CD8-positive, alpha-beta memory T cell (primary cell): Measurements from ENCODE around the gene TRAF2. TPM values are rescaled to one million over a fixed set of nuclear protein-coding genes. Genes with fewer than 3 reads are reported as not detected.
A peak's percentile ranks its signal among the peaks of the same experiment; 100 is the strongest.

ENCODE experiments used
- CTCF ChIA-PET: fragments of 350-600 bp; sonication (Branson Sonifier 250); formaldehyde crosslinking; loops from one replicate; lab custom pipeline; 2021; ENCODE audit warnings: antibody characterized with exemption; lab: Charles Lee
- POLR2A ChIA-PET: fragments of 350-600 bp; sonication (Branson Sonifier 250); formaldehyde crosslinking; loops from one replicate; lab custom pipeline; 2021; ENCODE audit warnings: antibody characterized with exemption; lab: Charles Lee
- DNase-seq, 5 donors: peaks; one replicate each; pipeline versions ENCODE4 v3.0.0 to v3.0.0-alpha.2; 2020 to 2022; ENCODE audit warnings: mixed read lengths in 1 of 5
- H3K27ac ChIP-seq: one replicate; pipeline ENCODE4 v1.7.0; 2013; ENCODE audit warnings: low read depth, mild to moderate bottlenecking, low read length, moderate library complexity
- H3K27me3 ChIP-seq: 2 replicates; pipeline ENCODE4 v1.7.0; 2013; ENCODE audit warnings: low read length, mild to moderate bottlenecking; ENCODE audit not compliant: insufficient read depth, poor library complexity, severe bottlenecking
- H3K36me3 ChIP-seq: 2 replicates; pipeline ENCODE4 v1.7.0; 2013; ENCODE audit warnings: mild to moderate bottlenecking, low read length, moderate library complexity; ENCODE audit not compliant: insufficient read depth
- H3K4me1 ChIP-seq: 2 replicates; pipeline ENCODE4 v1.7.0; 2013; ENCODE audit warnings: mild to moderate bottlenecking, low read length, moderate library complexity; ENCODE audit not compliant: insufficient read depth
- H3K4me3 ChIP-seq: 2 replicates; pipeline ENCODE4 v1.7.0; 2013; ENCODE audit warnings: mild to moderate bottlenecking, low read length
- H3K9me3 ChIP-seq: 2 replicates; pipeline ENCODE4 v1.7.0; 2013; ENCODE audit warnings: mild to moderate bottlenecking, low read length
- H3K27ac Mint-ChIP-seq, 8 donors: one replicate each; pipeline ENCODE4 v1.8.0; 2020 to 2021; ENCODE audit warnings: mixed read lengths in 8 of 8, mild to moderate bottlenecking in 6 of 8, inconsistent platforms in 3 of 8, moderate library complexity in 3 of 8
- H3K27me3 Mint-ChIP-seq, 2 donors: one replicate each; pipeline ENCODE4 v1.8.0; 2020 to 2021; ENCODE audit warnings: mixed read lengths in 2 of 2, mild to moderate bottlenecking in 1 of 2, moderate library complexity in 1 of 2
- H3K36me3 Mint-ChIP-seq, 3 donors: one replicate each; pipeline ENCODE4 v1.8.0; 2020 to 2021; ENCODE audit warnings: mixed read lengths in 3 of 3, inconsistent platforms in 1 of 3, mild to moderate bottlenecking in 1 of 3
- H3K4me1 Mint-ChIP-seq, 3 donors: one replicate each; pipeline ENCODE4 v1.8.0; 2020 to 2021; ENCODE audit warnings: mixed read lengths in 3 of 3, inconsistent platforms in 1 of 3, mild to moderate bottlenecking in 1 of 3
- H3K4me3 Mint-ChIP-seq, 7 donors: one replicate each; pipeline ENCODE4 v1.8.0; 2020 to 2021; ENCODE audit warnings: mixed read lengths in 7 of 7, mild to moderate bottlenecking in 6 of 7, moderate library complexity in 4 of 7, inconsistent platforms in 2 of 7
- H3K9me3 Mint-ChIP-seq, 5 donors: one replicate each; pipeline ENCODE4 v1.8.0; 2020 to 2022; ENCODE audit warnings: mixed read lengths in 5 of 5, mild to moderate bottlenecking in 3 of 5, moderate library complexity in 2 of 5, inconsistent platforms in 1 of 5
- polyA plus RNA-seq: library from polyadenylated mRNA; unstranded; fragments of 300-500 nt; fragmentation: Illumina TruSeq; gene quantifications from one replicate; pipeline ENCODE4 v1.2.3, GENCODE V29; 2021
- total RNA-seq, 2 experiments: library from RNA; stranded (reverse); gene quantifications; one replicate each; pipeline ENCODE4 v1.2.3, GENCODE V29; 2021

TRAF2 gene
- total and polyA plus RNA-seq, 3 experiments from 2014 or later, result 23.1 to 60.5 (median 53.2) TPM

DNA sequence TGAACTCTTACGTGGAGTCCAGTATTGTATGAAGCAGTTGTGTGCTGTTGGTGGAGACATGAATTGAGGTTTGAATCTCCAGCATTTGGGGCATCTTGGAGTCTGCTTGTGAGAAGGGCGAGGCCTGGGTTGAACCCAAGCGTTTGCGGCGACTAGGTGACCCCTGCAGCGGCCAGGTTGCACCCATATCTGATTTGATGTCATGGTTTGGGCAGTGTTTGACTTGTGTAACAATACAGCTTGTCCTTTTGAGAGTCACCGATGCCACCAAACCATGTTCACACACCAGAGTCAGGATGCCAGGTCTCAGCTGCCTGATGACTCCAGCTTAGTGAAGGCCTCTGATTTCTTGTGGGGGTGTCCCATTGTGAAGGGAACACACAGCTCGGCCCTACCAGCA lies 2.1 kb downstream of the TRAF2 start:
- ChIA-PET CTCF (interaction anchor here (1.1 to 3.8 kb wide), 2 partner anchors 10 to 46 kb away, joined by 3 to 18 read pairs; partner anchors contain the start of gene AJM1), POLR2A (no interaction called here)
- no peaks in the 10 kb centered on the region for H3K27me3 Mint-ChIP-seq
- H3K36me3 Mint-ChIP-seq, result peaks cover 0 to 24% (median 0%) of the 10 kb centered on the region in 3 donors
- peak overlapping the region in 6 of 8 donors; percentile 38 to 68 (median 58) for H3K27ac Mint-ChIP-seq
- H3K9me3 ChIP-seq, result no peaks in the 10 kb centered on the region
- peaks cover 14 to 57% (median 14%) of the 10 kb centered on the region in 3 donors for H3K4me1 Mint-ChIP-seq
- no peaks in the 10 kb centered on the region for H3K36me3 ChIP-seq
- DNase-seq, result no peak
- no peaks in the 10 kb centered on the region for H3K27me3 ChIP-seq
- peak overlapping the region in 2 of 7 donors; percentile 19 to 62 for H3K4me3 Mint-ChIP-seq
- H3K9me3 Mint-ChIP-seq, result no peaks in the 10 kb centered on the region
- no peak overlapping the region for H3K4me3 ChIP-seq
- peaks cover 19% of the 10 kb centered on the region for H3K4me1 ChIP-seq
- H3K27ac ChIP-seq, result no peak overlapping the region

GRCh38 chr9:136889858-136890257 lies 3.5 kb downstream of the TRAF2 start:
- POLR2A ChIA-PET, result no interaction called here
- H3K27ac ChIP-seq, result no peak overlapping the region
- H3K36me3 ChIP-seq, result no peaks in the 10 kb centered on the region
- no peak for DNase-seq
- CTCF ChIA-PET, result interaction anchor here (0.6 kb wide), 1 partner anchor 73 kb away, joined by 4 read pairs; no protein-coding TSS in a partner anchor
- Mint-ChIP-seq H3K9me3 (no peaks in the 10 kb centered on the region), H3K27ac (no peak overlapping the region), H3K4me3 (peak overlapping the region in 1 of 7 donors; percentile 56), H3K27me3 (no peaks in the 10 kb centered on the region), H3K4me1 (peaks cover 18 to 61% (median 22%) of the 10 kb centered on the region in 3 donors), H3K36me3 (peaks cover 0 to 33% (median 0%) of the 10 kb centered on the region in 3 donors)
- peaks cover 17% of the 10 kb centered on the region for H3K4me1 ChIP-seq
- H3K9me3 ChIP-seq, result no peaks in the 10 kb centered on the region
- no peaks in the 10 kb centered on the region for H3K27me3 ChIP-seq
- no peak overlapping the region for H3K4me3 ChIP-seq

GRCh38 chr9:136890661-136891060 lies 4.3 kb downstream of the TRAF2 start:
- POLR2A ChIA-PET, result no interaction called here
- Mint-ChIP-seq H3K4me1 (peaks cover 18 to 60% (median 22%) of the 10 kb centered on the region in 3 donors), H3K4me3 (peak overlapping the region in 1 of 7 donors; percentile 56), H3K27ac (no peak overlapping the region), H3K9me3 (no peaks in the 10 kb centered on the region), H3K36me3 (peaks cover 0 to 36% (median 0%) of the 10 kb centered on the region in 3 donors), H3K27me3 (no peaks in the 10 kb centered on the region)
- H3K9me3 ChIP-seq, result no peaks in the 10 kb centered on the region
- peaks cover 9% of the 10 kb centered on the region for H3K4me1 ChIP-seq
- no peaks in the 10 kb centered on the region for H3K36me3 ChIP-seq
- H3K27ac ChIP-seq, result no peak overlapping the region
- DNase-seq, result no peak
- CTCF ChIA-PET, result interaction anchor here (0.6 to 1.5 kb wide), 2 partner anchors 74 to 145 kb away, joined by 3 to 4 read pairs; no protein-coding TSS in a partner anchor
- H3K27me3 ChIP-seq, result no peaks in the 10 kb centered on the region
- no peak overlapping the region for H3K4me3 ChIP-seq

DNA sequence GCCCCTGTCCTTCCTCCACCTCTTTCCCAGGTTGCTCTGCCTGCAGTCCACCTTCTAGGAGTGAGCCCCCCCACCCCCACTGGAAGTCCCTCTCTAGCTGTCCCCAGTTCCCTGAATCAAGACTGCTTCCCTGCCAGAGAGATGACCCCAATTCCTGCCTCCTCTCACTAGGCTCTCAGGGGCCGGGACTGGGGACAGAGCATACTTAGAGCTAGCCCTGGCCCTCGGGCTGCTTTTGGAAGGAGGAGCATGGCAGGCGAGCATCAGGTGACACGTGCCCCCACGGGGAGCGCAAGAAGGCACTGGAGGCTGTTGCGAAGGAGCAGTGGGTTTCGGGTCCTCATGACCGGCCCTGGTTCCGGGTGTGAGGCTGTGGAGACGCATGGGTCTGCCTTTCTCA lies 9.7 kb downstream of the TRAF2 start:
- POLR2A ChIA-PET, result no interaction called here
- no peaks in the 10 kb centered on the region for H3K4me1 ChIP-seq
- H3K36me3 ChIP-seq, result peaks cover 9% of the 10 kb centered on the region
- H3K9me3 ChIP-seq, result no peaks in the 10 kb centered on the region
- H3K27ac Mint-ChIP-seq, result peak overlapping the region in 3 of 8 donors; percentile 23 to 91 (median 29)
- no peak overlapping the region for H3K4me3 ChIP-seq
- CTCF ChIA-PET, result interaction anchor here (0.7 to 1.1 kb wide), 3 partner anchors 8 to 139 kb away, joined by 3 to 4 read pairs (median 3); partner anchors contain the start of gene AJM1
- H3K27ac ChIP-seq, result no peak overlapping the region
- no peaks in the 10 kb centered on the region for H3K9me3 Mint-ChIP-seq
- DNase-seq, result no peak
- H3K36me3 Mint-ChIP-seq, result peaks cover 0 to 46% (median 2%) of the 10 kb centered on the region in 3 donors
- no peak overlapping the region for H3K4me3 Mint-ChIP-seq
- no peaks in the 10 kb centered on the region for H3K27me3 ChIP-seq
- H3K27me3 Mint-ChIP-seq, result no peaks in the 10 kb centered on the region
- peaks cover 12 to 46% (median 21%) of the 10 kb centered on the region in 3 donors for H3K4me1 Mint-ChIP-seq

GRCh38 chr9:136898483-136899100 lies 12.3 kb downstream of the TRAF2 start:
- no peaks in the 10 kb centered on the region for H3K27me3 ChIP-seq
- Mint-ChIP-seq H3K36me3 (peaks cover 0 to 46% (median 2%) of the 10 kb centered on the region in 3 donors), H3K4me3 (no peak overlapping the region), H3K27ac (peak overlapping the region in 5 of 8 donors; percentile 17 to 87 (median 48)), H3K27me3 (no peaks in the 10 kb centered on the region), H3K9me3 (no peaks in the 10 kb centered on the region), H3K4me1 (peaks cover 38 to 55% (median 39%) of the 10 kb centered on the region in 3 donors)
- H3K9me3 ChIP-seq, result no peaks in the 10 kb centered on the region
- H3K36me3 ChIP-seq, result peaks cover 16% of the 10 kb centered on the region
- H3K4me1 ChIP-seq, result peaks cover 24% of the 10 kb centered on the region
- ChIA-PET CTCF (interaction anchor here (0.7 to 1.3 kb wide), 3 partner anchors 10 to 56 kb away, joined by 3 read pairs; no protein-coding TSS in a partner anchor), POLR2A (no interaction called here)
- H3K27ac ChIP-seq, result no peak overlapping the region
- no peak overlapping the region for H3K4me3 ChIP-seq
- no peak for DNase-seq

DNA sequence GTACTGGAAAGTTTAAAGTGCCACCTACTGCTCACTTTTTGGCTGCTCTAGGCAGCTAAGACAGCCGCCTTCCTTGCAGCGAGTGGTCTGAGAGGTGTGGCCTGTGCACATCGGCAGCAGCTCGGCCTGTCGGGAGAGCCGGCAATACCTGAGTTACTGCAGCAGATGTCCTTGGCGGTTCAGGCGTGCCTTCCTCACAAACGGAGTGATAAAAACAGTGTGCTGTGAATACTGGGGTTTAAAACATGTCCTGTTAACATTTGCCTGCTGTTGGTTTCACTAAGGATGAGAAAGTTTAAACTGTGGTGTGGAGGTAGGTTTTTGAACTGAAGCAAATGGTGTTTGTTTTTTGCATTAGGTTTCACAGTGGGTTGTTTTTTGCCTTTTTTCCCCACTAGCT lies 12.9 kb downstream of the TRAF2 start:
- peaks cover 16% of the 10 kb centered on the region for H3K36me3 ChIP-seq

GRCh38 chr9:136900556-136900955 lies 14.2 kb downstream of the TRAF2 start:
- H3K4me1 ChIP-seq, result peaks cover 34% of the 10 kb centered on the region
- H3K4me3 Mint-ChIP-seq, result peak overlapping the region in 2 of 7 donors; percentile 8 to 33

More for the DNA sequence above, 12.9 kb downstream of the TRAF2 start:
- peaks cover 30% of the 10 kb centered on the region for H3K4me1 ChIP-seq
- H3K9me3 ChIP-seq, result no peaks in the 10 kb centered on the region
- DNase-seq, result no peak
- H3K27me3 Mint-ChIP-seq, result no peaks in the 10 kb centered on the region
- H3K4me1 Mint-ChIP-seq, result peaks cover 38 to 57% (median 41%) of the 10 kb centered on the region in 3 donors
- H3K4me3 ChIP-seq, result no peak overlapping the region
- H3K27ac ChIP-seq, result no peak overlapping the region
- ChIA-PET CTCF (interaction anchor here (1.3 kb wide), 1 partner anchor 51 kb away, joined by 3 read pairs; no protein-coding TSS in a partner anchor), POLR2A (no interaction called here)
- peaks cover 0 to 44% (median 2%) of the 10 kb centered on the region in 3 donors for H3K36me3 Mint-ChIP-seq
- peak overlapping the region in 6 of 8 donors; percentile 50 to 99 (median 74) for H3K27ac Mint-ChIP-seq
- H3K9me3 Mint-ChIP-seq, result no peaks in the 10 kb centered on the region
- no peaks in the 10 kb centered on the region for H3K27me3 ChIP-seq
- no peak overlapping the region for H3K4me3 Mint-ChIP-seq

More at GRCh38 chr9:136900556-136900955, 14.2 kb downstream of the TRAF2 start:
- Mint-ChIP-seq H3K27me3 (no peaks in the 10 kb centered on the region), H3K36me3 (peaks cover 0 to 40% (median 2%) of the 10 kb centered on the region in 3 donors), H3K27ac (peak overlapping the region; percentile 34 to 99 (median 96)), H3K4me1 (peaks cover 31 to 57% (median 38%) of the 10 kb centered on the region in 3 donors), H3K9me3 (no peaks in the 10 kb centered on the region)
- no peak for DNase-seq
- Histone ChIP-seq H3K27ac (no peak overlapping the region), H3K27me3 (no peaks in the 10 kb centered on the region), H3K36me3 (peaks cover 16% of the 10 kb centered on the region), H3K4me3 (no peak overlapping the region), H3K9me3 (no peaks in the 10 kb centered on the region)
- ChIA-PET CTCF (no interaction called here), POLR2A (no interaction called here)
